OCI-LY7 (cell line): Measurements from ENCODE around the gene SNPH.

Experiments used
- CTCF ChIP-seq: fragments of 200-600 bp; sonication (generic); conservative IDR thresholded peaks from 2 replicates; pipeline ENCODE4 v1.5.1; 2014; ENCODE audit warnings: mild to moderate bottlenecking, antibody characterized with exemption, low read length, moderate library complexity, mixed read lengths
- EZH2phosphoT487 ChIP-seq: fragments of 200-600 bp; sonication (generic); IDR thresholded peaks from 2 replicates; pipeline ENCODE4 v1.6.1; 2018; ENCODE audit warnings: low read depth, borderline replicate concordance, mild to moderate bottlenecking, mixed run types, antibody characterized with exemption, low read length, moderate library complexity, mixed read lengths

GRCh38 chr20:1319051-1319450 is 53.0 kb downstream of the SNPH start:
- TF ChIP-seq EZH2phosphoT487 (no peak), CTCF (no peak)
